HG03342 (cell line): ENCODE results near the gene MTFMT.
A peak's percentile ranks its signal among the peaks of the same experiment; 100 is the strongest.

ENCODE experiments used
- ATAC-seq: cut with Tn5 transposase; IDR thresholded peaks from one replicate; pipeline ENCODE4 v1.9.1; 2021; ENCODE audit warnings: mild to moderate bottlenecking, moderate library complexity; ENCODE audit not compliant: unreplicated experiment

Gene MTFMT

GRCh38 chr15:64989416-64990167 lies 39.8 kb downstream of the MTFMT start, which contains the start of gene SPG21:
Gene SPG21, minus strand, starts transcription at chr15:64989914. Its CDS starts 6,345 bp downstream, at chr15:64983569.
- ATAC-seq: peak; percentile 93

GRCh38 chr15:64987136-64987535 lies 42.3 kb downstream of the MTFMT start:
- no peak for ATAC-seq

- no peak for ATAC-seq
Observed at GRCh38 chr15:64985366-64986033, 43.9 kb downstream of the MTFMT start.

- ATAC-seq: no peak
Observed at GRCh38 chr15:64982472-64982871, 47.0 kb downstream of the MTFMT start.

- no peak for ATAC-seq
Observed at GRCh38 chr15:64981812-64982431, 47.5 kb downstream of the MTFMT start.

GRCh38 chr15:64979252-64979710 lies 50.2 kb downstream of the MTFMT start:
- ATAC-seq: no peak

GRCh38 chr15:64975390-64975789 lies 54.0 kb downstream of the MTFMT start:
- no peak for ATAC-seq

GRCh38 chr15:64970698-64971097 lies 58.7 kb downstream of the MTFMT start:
- ATAC-seq: no peak

- no peak for ATAC-seq
Observed at GRCh38 chr15:64969401-64969800, 60.0 kb downstream of the MTFMT start.

- ATAC-seq: no peak
Observed at GRCh38 chr15:64961013-64961412, 68.4 kb downstream of the MTFMT start.

GRCh38 chr15:64960153-64960552 lies 69.3 kb downstream of the MTFMT start:
- ATAC-seq: no peak

GRCh38 chr15:64959128-64959527 lies 70.3 kb downstream of the MTFMT start:
- ATAC-seq: no peak

- ATAC-seq: no peak
Observed at GRCh38 chr15:64954395-64954794, 75.0 kb downstream of the MTFMT start.

GRCh38 chr15:64951777-64952418 lies 77.5 kb downstream of the MTFMT start:
- ATAC-seq: no peak
